IMR-90 (cell line): ENCODE results near the gene FKRP. TPM values are rescaled to one million over a fixed set of nuclear protein-coding genes. Genes with fewer than 3 reads are reported as not detected.
A peak's percentile ranks its signal among the peaks of the same experiment; 100 is the strongest.

ENCODE experiments used
- ATAC-seq: fragments of 200-7000 bp; cut with Tn5 transposase; 2 replicates; pipeline ENCODE4 v1.9.1; 2020; ENCODE audit warnings: low read depth, mild to moderate bottlenecking, moderate library complexity
- BruUV-seq: library from RNA; stranded (reverse); fragments of 400-500 nt; replicated peaks from 2 replicates; lab custom pipeline; 2021; lab: Mats Ljungman, UMichigan
- CTCF ChIA-PET: fragments of 300-600 bp; formaldehyde crosslinking; extraction: SDS; loops from one replicate; lab custom pipeline; 2021; ENCODE audit warnings: antibody characterized with exemption; lab: Yijun Ruan, JAX
- POLR2A ChIA-PET: fragments of 300-600 bp; sonication (Branson Sonifier 250); formaldehyde crosslinking; loops from one replicate; lab custom pipeline; 2022; ENCODE audit warnings: antibody characterized with exemption; ENCODE audit not compliant: unreplicated experiment; lab: Charles Lee
- DNase-seq: peaks from one replicate; pipeline ENCODE4 v3.0.0; 2013
- H2AFZ ChIP-seq: replicated peaks from 2 replicates; pipeline ENCODE3; 2013; ENCODE audit warnings: low read length, mild to moderate bottlenecking; ENCODE audit not compliant: poor library complexity
- H2AK5ac ChIP-seq: 2 replicates; pipeline ENCODE4 v1.6.1; 2013; ENCODE audit warnings: low read depth, low read length, inconsistent platforms
- H2AK9ac ChIP-seq: replicated peaks from 2 replicates; pipeline ENCODE3; 2013; ENCODE audit warnings: mild to moderate bottlenecking, low read depth, low read length, moderate library complexity; ENCODE audit not compliant: poor library complexity
- H2BK120ac ChIP-seq: 2 replicates; pipeline ENCODE4 v1.6.1; 2013; ENCODE audit warnings: low read depth, low read length, inconsistent platforms
- H2BK15ac ChIP-seq: 3 replicates; pipeline ENCODE4 v1.6.1; 2013; ENCODE audit warnings: low read depth, low read length, inconsistent platforms
- H2BK20ac ChIP-seq: 2 replicates; pipeline ENCODE4 v1.6.1; 2013; ENCODE audit warnings: low read depth, mild to moderate bottlenecking, inconsistent platforms, low read length, moderate library complexity
- H2BK5ac ChIP-seq: 2 replicates; pipeline ENCODE4 v1.6.1; 2013; ENCODE audit warnings: mild to moderate bottlenecking, low read depth, low read length, inconsistent platforms; ENCODE audit not compliant: poor library complexity, severe bottlenecking
- H3K14ac ChIP-seq: replicated peaks from 2 replicates; pipeline ENCODE4 v1.6.1; 2013; ENCODE audit warnings: low read depth, low read length, inconsistent platforms
- H3K18ac ChIP-seq: 2 replicates; pipeline ENCODE4 v1.6.1; 2013; ENCODE audit warnings: low read depth, low read length, control low read depth
- H3K23ac ChIP-seq: 2 replicates; pipeline ENCODE4 v1.6.1; 2013; ENCODE audit warnings: low read depth, low read length, inconsistent platforms
- H3K27ac ChIP-seq: 2 replicates; pipeline ENCODE4 v1.5.1; 2013; ENCODE audit warnings: mild to moderate bottlenecking, control low read depth, low read length; ENCODE audit not compliant: insufficient read depth
- H3K27me3 ChIP-seq: 2 replicates; pipeline ENCODE4 v1.6.1; 2013; ENCODE audit warnings: low read length; ENCODE audit not compliant: control insufficient read depth, insufficient read depth
- H3K36me3 ChIP-seq: 2 replicates; pipeline ENCODE4 v1.6.1; 2013; ENCODE audit warnings: low read length, mixed read lengths; ENCODE audit not compliant: control insufficient read depth, insufficient read depth
- H3K4ac ChIP-seq: 2 replicates; pipeline ENCODE4 v1.6.1; 2013; ENCODE audit warnings: low read depth, low read length, inconsistent platforms
- H3K4me1 ChIP-seq: 2 replicates; pipeline ENCODE4 v1.6.1; 2013; ENCODE audit warnings: low read length, mixed read lengths; ENCODE audit not compliant: control insufficient read depth, insufficient read depth
- H3K4me2 ChIP-seq: 2 replicates; pipeline ENCODE4 v1.6.1; 2013; ENCODE audit warnings: low read depth, mild to moderate bottlenecking, control low read depth, low read length, moderate library complexity
- H3K4me3 ChIP-seq: 2 replicates; pipeline ENCODE4 v1.5.1; 2013; ENCODE audit warnings: low read depth, mild to moderate bottlenecking, control low read depth, low read length, moderate library complexity; ENCODE audit not compliant: insufficient read depth
- H3K56ac ChIP-seq: 2 replicates; pipeline ENCODE4 v1.6.1; 2013; ENCODE audit warnings: low read length, inconsistent platforms; ENCODE audit not compliant: insufficient read depth; ENCODE audit errors: extremely low read depth
- H3K79me1 ChIP-seq, 2 experiments: 2 replicates each; pipeline ENCODE4 v1.6.1; 2013; ENCODE audit warnings: low read length in 2 of 2, inconsistent platforms in 1 of 2, low read depth in 1 of 2
- H3K9ac ChIP-seq: 2 replicates; pipeline ENCODE4 v1.6.1; 2013; ENCODE audit warnings: low read depth, low read length, control low read depth
- H3K9me1 ChIP-seq: 2 replicates; pipeline ENCODE4 v1.6.1; 2013; ENCODE audit warnings: low read length, inconsistent platforms; ENCODE audit not compliant: insufficient read depth
- H3K9me3 ChIP-seq: 2 replicates; pipeline ENCODE4 v1.6.1; 2013; ENCODE audit warnings: low read length; ENCODE audit not compliant: control insufficient read depth, insufficient read depth
- H4K20me1 ChIP-seq: 2 replicates; pipeline ENCODE4 v1.6.1; 2013; ENCODE audit warnings: low read length, inconsistent platforms; ENCODE audit not compliant: insufficient read depth
- H4K5ac ChIP-seq: 2 replicates; pipeline ENCODE4 v1.6.1; 2013; ENCODE audit warnings: mild to moderate bottlenecking, low read depth, low read length, control low read depth
- H4K8ac ChIP-seq, 2 experiments: 2 replicates each; pipeline ENCODE4 v1.6.1; 2013; ENCODE audit warnings: low read depth in 2 of 2, low read length in 2 of 2, control low read depth in 1 of 2, inconsistent platforms in 1 of 2
- H4K91ac ChIP-seq: 2 replicates; pipeline ENCODE4 v1.6.1; 2013; ENCODE audit warnings: low read depth, low read length, inconsistent platforms; ENCODE audit not compliant: insufficient read depth
- BHLHE40 ChIP-seq: fragments of 150-350 bp; IDR thresholded peaks from 2 replicates; pipeline ENCODE4 v1.6.1; 2016; ENCODE audit warnings: mild to moderate bottlenecking, low read depth, low read length
- ELK1 ChIP-seq: fragments of 150-350 bp; IDR thresholded peaks from 2 replicates; pipeline ENCODE4 v1.6.1; 2016; ENCODE audit warnings: low read depth, mild to moderate bottlenecking, low read length, moderate library complexity, borderline replicate concordance
- FOS ChIP-seq: fragments of 150-350 bp; IDR thresholded peaks from 2 replicates; pipeline ENCODE4 v1.6.1; 2016; ENCODE audit warnings: low read depth, low read length
- MAFK ChIP-seq: IDR thresholded peaks from 2 replicates; pipeline ENCODE4 v1.6.1; 2012; ENCODE audit warnings: low read depth, low read length, improper control_type of control experiment
- MAZ ChIP-seq: IDR thresholded peaks from 2 replicates; pipeline ENCODE4 v1.6.1; 2012; ENCODE audit warnings: low read depth, mild to moderate bottlenecking, low read length, improper control_type of control experiment, moderate library complexity, borderline replicate concordance
- MXI1 ChIP-seq: IDR thresholded peaks from 2 replicates; pipeline ENCODE4 v1.6.1; 2012; ENCODE audit warnings: low read depth, mild to moderate bottlenecking, low read length, moderate library complexity, borderline replicate concordance
- NFE2L2 ChIP-seq: fragments of 150-350 bp; IDR thresholded peaks from 2 replicates; pipeline ENCODE4 v1.6.1; 2016; ENCODE audit warnings: low read depth, mild to moderate bottlenecking, low read length
- POLR2A ChIP-seq: IDR thresholded peaks from 2 replicates; pipeline ENCODE4 v1.6.1; 2012; ENCODE audit warnings: mild to moderate bottlenecking, low read depth, low read length
- SMC3 ChIP-seq: fragments of 150-350 bp; IDR thresholded peaks from 2 replicates; pipeline ENCODE4 v1.6.1; 2016; ENCODE audit warnings: low read depth, mild to moderate bottlenecking, antibody characterized with exemption, low read length, moderate library complexity
- USF2 ChIP-seq: fragments of 150-350 bp; IDR thresholded peaks from 2 replicates; pipeline ENCODE4 v1.6.1; 2017; ENCODE audit warnings: mild to moderate bottlenecking, antibody characterized with exemption, low read length, low read depth
- WGBS, 2 experiments: methylation state at CpG; one replicate each; pipeline versions ENCODE4 v1.1.5 to v1.1.7; 2013; ENCODE audit warnings: missing lambda C conversion rate in 2 of 2; ENCODE audit not compliant: insufficient read length in 1 of 2; ENCODE audit errors: extremely low coverage in 2 of 2; 5-methylcytosine and 5-hydroxymethylcytosine counted together
- dilution Hi-C: fragments of 300-500 bp; cut with HindIII; formaldehyde crosslinking; loops from one replicate; pipeline ENCODE4 v1.14.3; 2018; ENCODE audit warnings: low sequenced_read_pairs; ENCODE audit not compliant: unreplicated experiment
- in situ Hi-C: fragments of 300-500 bp; cut with MboI; formaldehyde crosslinking; loops from 3 replicates; pipeline ENCODE4 v1.14.3; 2019; ENCODE audit warnings: low sequenced_read_pairs, inconsistent platforms, mixed read lengths
- intact Hi-C: fragments of 100-400 bp; cut with micrococcal nuclease; formaldehyde crosslinking; loops from 2 replicates; pipeline ENCODE4 v1.10.0; 2022
- polyA plus RNA-seq, 3 experiments: library from polyadenylated mRNA; depleted of rRNA; stranded (reverse); fragments of >200 nt; gene quantifications; 2 replicates each; pipeline ENCODE4 v1.2.3, GENCODE V29; 2012; ENCODE audit warnings: low replicate concordance in 1 of 3
- total RNA-seq: library from RNA; depleted of rRNA; stranded (reverse); fragments of >200 nt; gene quantifications from 2 replicates; pipeline ENCODE4 v1.2.3, GENCODE V29; 2012

FKRP gene
- total and polyA plus RNA-seq, 2 of the 4 experiments (the other 2 are of a cell fraction): 6.1 to 25.3 TPM

DNA sequence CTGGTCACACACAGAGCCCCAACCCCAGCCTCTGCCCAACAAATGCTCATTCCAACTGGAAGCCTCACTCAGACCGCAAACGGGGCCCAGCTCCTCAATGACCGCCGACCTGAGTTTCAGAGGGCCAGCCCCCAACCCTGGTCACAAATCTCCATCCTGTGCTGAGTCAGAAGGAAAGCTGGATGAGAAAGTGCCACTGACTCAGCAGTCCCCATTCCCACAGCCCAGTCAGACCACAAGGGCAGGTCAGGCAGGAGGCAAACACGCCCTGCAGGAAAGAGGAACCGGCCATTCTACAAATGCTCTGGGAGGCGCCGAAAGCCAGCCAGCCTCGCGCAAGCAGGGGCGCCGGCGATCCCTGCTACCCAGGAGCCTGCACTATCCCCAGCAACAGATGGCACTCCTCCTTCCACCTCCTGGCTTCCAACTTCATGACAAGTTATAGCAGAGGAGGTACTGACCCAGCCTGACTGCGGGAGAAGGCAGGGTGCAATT lies 14.8 kb upstream of the FKRP start:
- Histone ChIP-seq H3K36me3 (peaks cover 66% of the 10 kb centered on the region), H3K18ac (no peak overlapping the region), H3K9me1 (peaks cover 17% of the 10 kb centered on the region; the same call in 1 of the 2 replicates), H3K56ac (no peak overlapping the region), H4K20me1 (peaks cover 79% of the 10 kb centered on the region), H4K91ac (0 out of 2 replicates have a peak overlapping the region, but pooled peaks have one; percentile 6), H3K4me2 (peak overlapping the region; percentile 10; the same call in 1 of the 2 replicates), H3K4me3 (no peak overlapping the region), H4K5ac (no peak overlapping the region), H3K9ac (no peak overlapping the region), H4K8ac (0 out of 4 replicates have a peak overlapping the region, but pooled peaks of 1 of the 2 experiments have one; percentile 6), H3K14ac (0 out of 2 replicates have a peak overlapping the region, but pooled peaks have one; percentile 10), H2BK5ac (no peak overlapping the region), H3K23ac (peak overlapping the region; percentile 22; the same call in 1 of the 2 replicates), H2BK20ac (no peak overlapping the region), H3K79me1 (peaks cover 38 to 87% of the 10 kb centered on the region in 2 experiments), H3K4ac (peak overlapping the region; percentile 27; the same call in 1 of the 2 replicates), H2AK9ac (peak overlapping the region; percentile 73), H2AK5ac (peak overlapping the region; percentile 78; the same call in 1 of the 2 replicates), H3K27me3 (no peaks in the 10 kb centered on the region), H2BK15ac (no peak overlapping the region), H3K9me3 (no peaks in the 10 kb centered on the region), H3K4me1 (peaks cover 16% of the 10 kb centered on the region), H2AFZ (no peak overlapping the region), H2BK120ac (peak overlapping the region; percentile 4; the same call in 1 of the 2 replicates), H3K27ac (peak overlapping the region; percentile 4; the same call in 1 of the 2 replicates)
- 58% methylated on average over 6 of the region's 14 CpGs; no CpG with 5 or more reads in 1 of the 2 experiments for WGBS, 2 experiments
- ATAC-seq (peak; percentile 75), DNase-seq (peak; percentile 94)
- TF ChIP-seq ELK1: no peak
- TF ChIP-seq FOS: peak; percentile 73
- no peak for TF ChIP-seq USF2
- TF ChIP-seq MAZ: 0 out of 2 replicates have a peak, but pooled peaks have one; percentile 28
- TF ChIP-seq MXI1: peak; percentile 72; the same call in 1 of the 2 replicates
- no peak for TF ChIP-seq POLR2A
- TF ChIP-seq SMC3: 0 out of 2 replicates have a peak, but pooled peaks have one; percentile 4
- TF ChIP-seq MAFK: peak; percentile 90
- TF ChIP-seq NFE2L2: peak; percentile 90
- TF ChIP-seq BHLHE40: peak; percentile 65
- POLR2A ChIA-PET: no interaction called here
- no TSS peak for BruUV-seq
- dilution Hi-C loops (no loop called here), in situ Hi-C loops (no loop called here), intact Hi-C loops (no loop called here)
- CTCF ChIA-PET: no interaction called here
